Mucosa of rectum (tissue), 2 donors: ENCODE data around the gene ADH6.
"Not testable (repeated sequence)": the region's sequence is repeated elsewhere in the genome, so short reads cannot be mapped to it uniquely, and the experiment has no call there.

ENCODE experiments used
- H3K27ac ChIP-seq, 2 donors: one replicate each; pipeline ENCODE4 v1.7.0; 2013; ENCODE audit warnings: inconsistent platforms in 2 of 2, low read depth in 2 of 2, low read length in 2 of 2
- H3K27me3 ChIP-seq, 2 donors: one replicate each; pipeline ENCODE4 v1.7.0; 2013; ENCODE audit warnings: low read length in 2 of 2; ENCODE audit not compliant: control insufficient read depth in 2 of 2, insufficient read depth in 2 of 2
- H3K36me3 ChIP-seq, 2 donors: one replicate each; pipeline ENCODE4 v1.7.0; 2013; ENCODE audit warnings: low read length in 2 of 2; ENCODE audit not compliant: control insufficient read depth in 2 of 2, insufficient read depth in 2 of 2
- H3K4me1 ChIP-seq, 2 donors: one replicate each; pipeline ENCODE4 v1.7.0; 2013; ENCODE audit warnings: low read length in 2 of 2, mild to moderate bottlenecking in 1 of 2; ENCODE audit not compliant: control insufficient read depth in 2 of 2, insufficient read depth in 2 of 2
- H3K4me3 ChIP-seq, 2 donors: one replicate each; pipeline ENCODE4 v1.7.0; 2013; ENCODE audit warnings: low read length in 2 of 2
- H3K9ac ChIP-seq, 2 donors: one replicate each; pipeline ENCODE4 v1.7.0; 2013; ENCODE audit warnings: low read length in 2 of 2, low read depth in 1 of 2, mild to moderate bottlenecking in 1 of 2
- H3K9me3 ChIP-seq, 2 donors: one replicate each; pipeline ENCODE4 v1.7.0; 2013; ENCODE audit warnings: low read length in 2 of 2; ENCODE audit not compliant: control insufficient read depth in 2 of 2
- donor health status: healthy.
- donor health status: Normal muscosa, but diverticular disease.

Gene ADH6

GRCh38 chr4:99200138-99200537, 18.9 kb downstream of the ADH6 start:
- Histone ChIP-seq H3K9ac (no peak overlapping the region), H3K9me3 (no peaks in the 10 kb centered on the region), H3K27me3 (no peaks in the 10 kb centered on the region), H3K4me1 (peaks cover under 1 to 11% of the 10 kb centered on the region in 2 donors), H3K36me3 (peaks cover 0 to 2% of the 10 kb centered on the region in 2 donors), H3K4me3 (no peak overlapping the region), H3K27ac (no peak overlapping the region)

- Histone ChIP-seq H3K9me3 (no peaks in the 10 kb centered on the region), H3K27me3 (no peaks in the 10 kb centered on the region), H3K4me1 (no peaks in the 10 kb centered on the region), H3K4me3 (no peak overlapping the region), H3K36me3 (no peaks in the 10 kb centered on the region), H3K9ac (no peak overlapping the region), H3K27ac (no peak overlapping the region)
These were observed 28.7 kb downstream of the ADH6 start for GRCh38 chr4:99190336-99190735.

- not testable (repeated sequence) for H3K4me1 ChIP-seq, H3K36me3 ChIP-seq, H3K27me3 ChIP-seq, H3K9me3 ChIP-seq, H3K27ac ChIP-seq, H3K9ac ChIP-seq, H3K4me3 ChIP-seq
These were observed 29.1 kb downstream of the ADH6 start for GRCh38 chr4:99189900-99190299.

GRCh38 chr4:99186029-99186428, 33.0 kb downstream of the ADH6 start:
- no peaks in the 10 kb centered on the region for H3K27me3 ChIP-seq
- no peak overlapping the region for H3K4me3 ChIP-seq
- no peaks in the 10 kb centered on the region for H3K36me3 ChIP-seq
- no peak overlapping the region for H3K27ac ChIP-seq
- H3K4me1 ChIP-seq: no peaks in the 10 kb centered on the region
- H3K9me3 ChIP-seq: no peaks in the 10 kb centered on the region
- H3K9ac ChIP-seq: no peak overlapping the region

- Histone ChIP-seq H3K4me1 (no peaks in the 10 kb centered on the region), H3K36me3 (no peaks in the 10 kb centered on the region), H3K9ac (no peak overlapping the region), H3K4me3 (no peak overlapping the region), H3K27ac (no peak overlapping the region), H3K27me3 (no peaks in the 10 kb centered on the region), H3K9me3 (no peaks in the 10 kb centered on the region)
These were observed 33.5 kb downstream of the ADH6 start for GRCh38 chr4:99185581-99185980.

- Histone ChIP-seq H3K9ac (no peak overlapping the region), H3K4me3 (no peak overlapping the region), H3K36me3 (no peaks in the 10 kb centered on the region), H3K27me3 (no peaks in the 10 kb centered on the region), H3K27ac (no peak overlapping the region), H3K4me1 (no peaks in the 10 kb centered on the region), H3K9me3 (no peaks in the 10 kb centered on the region)
These were observed 38.5 kb downstream of the ADH6 start for GRCh38 chr4:99180382-99181070.

- Histone ChIP-seq H3K9ac (no peak overlapping the region), H3K36me3 (no peaks in the 10 kb centered on the region), H3K4me3 (no peak overlapping the region), H3K9me3 (no peaks in the 10 kb centered on the region), H3K27me3 (no peaks in the 10 kb centered on the region), H3K27ac (no peak overlapping the region), H3K4me1 (no peaks in the 10 kb centered on the region)
These were observed 39.4 kb downstream of the ADH6 start for GRCh38 chr4:99179626-99180025.

GRCh38 chr4:99179178-99179577, 39.9 kb downstream of the ADH6 start:
- Histone ChIP-seq H3K9me3 (no peaks in the 10 kb centered on the region), H3K27ac (no peak overlapping the region)

GRCh38 chr4:99166544-99166943, 52.5 kb downstream of the ADH6 start:
- Histone ChIP-seq H3K9me3 (no peaks in the 10 kb centered on the region), H3K4me1 (no peaks in the 10 kb centered on the region), H3K9ac (no peak overlapping the region), H3K4me3 (no peak overlapping the region), H3K36me3 (no peaks in the 10 kb centered on the region), H3K27ac (no peak overlapping the region), H3K27me3 (no peaks in the 10 kb centered on the region)

More at GRCh38 chr4:99179178-99179577, 39.9 kb downstream of the ADH6 start:
- Histone ChIP-seq H3K4me3 (no peak overlapping the region), H3K4me1 (no peaks in the 10 kb centered on the region), H3K27me3 (no peaks in the 10 kb centered on the region), H3K36me3 (no peaks in the 10 kb centered on the region), H3K9ac (no peak overlapping the region)

- H3K9ac ChIP-seq: no peak overlapping the region
- H3K4me3 ChIP-seq: no peak overlapping the region
- H3K27me3 ChIP-seq: no peaks in the 10 kb centered on the region
- H3K4me1 ChIP-seq: no peaks in the 10 kb centered on the region
- H3K36me3 ChIP-seq: no peaks in the 10 kb centered on the region
- no peak overlapping the region for H3K27ac ChIP-seq
- H3K9me3 ChIP-seq: no peaks in the 10 kb centered on the region
These were observed 53.1 kb downstream of the ADH6 start for GRCh38 chr4:99165978-99166377.
